SHP77 (cell line): ENCODE measurements around the gene C2orf42.
"Not testable (repeated sequence)": the region's sequence is repeated elsewhere in the genome, so short reads cannot be mapped to it uniquely, and the experiment has no call there.

Source experiments
- DNase-seq, 2 experiments: peaks; one replicate each; lab custom pipeline; 2025; lab: John Stamatoyannopoulos, UW

The C2orf42 gene

DNA sequence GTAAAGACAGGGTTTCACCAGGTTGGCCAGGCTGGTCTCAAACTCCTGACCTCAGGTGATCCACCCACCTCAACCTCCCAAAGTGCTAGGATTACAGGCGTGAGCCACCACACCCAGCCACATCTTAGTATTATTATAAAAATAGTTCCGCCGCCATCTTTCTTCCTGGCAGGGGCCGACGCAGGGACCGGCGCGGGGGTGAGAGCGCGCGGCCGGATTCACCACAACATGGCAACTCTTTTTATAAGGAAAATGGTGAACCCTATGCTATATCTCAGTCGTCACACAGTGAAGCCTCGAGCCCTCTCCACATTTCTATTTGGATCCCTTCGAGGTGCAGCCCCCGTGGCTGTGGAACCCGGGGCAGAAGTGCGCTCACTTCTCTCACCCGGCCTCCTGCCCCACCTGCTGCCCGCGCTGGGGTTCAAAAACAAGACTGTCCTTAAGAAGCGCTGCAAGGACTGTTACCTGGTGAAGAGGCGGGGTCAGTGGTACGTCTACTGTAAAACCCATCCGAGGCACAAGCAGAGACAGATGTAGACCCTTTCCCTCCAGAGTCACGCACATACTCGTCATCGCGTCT lies 88.4 kb downstream of the C2orf42 start:
- DNase-seq, result not testable (repeated sequence)

- DNase-seq, result not testable (repeated sequence)
Measured at GRCh38 chr2:70101686-70102085, 89.1 kb downstream of the C2orf42 start.

GRCh38 chr2:70101174-70101573 lies 89.6 kb downstream of the C2orf42 start:
- no peak for DNase-seq
